Lower leg skin (tissue), 3 donors: Measurements from ENCODE around the gene NLRP13.

ENCODE experiments used
- CTCF ChIP-seq, 3 donors: fragments of 450-650 bp; IDR thresholded peaks; one replicate each; pipeline ENCODE4 v1.5.1; 2016; ENCODE audit warnings: antibody characterized with exemption in 3 of 3, mild to moderate bottlenecking in 3 of 3, moderate library complexity in 2 of 3
- POLR2A ChIP-seq, 2 donors: fragments of 450-650 bp; IDR thresholded peaks; one replicate each; pipeline ENCODE4 v1.6.1; 2016 to 2017; ENCODE audit warnings: antibody characterized with exemption in 2 of 2, mild to moderate bottlenecking in 1 of 2, moderate library complexity in 1 of 2

GRCh38 chr19:55870736-55871135 lies 61.4 kb downstream of the NLRP13 start:
- TF ChIP-seq CTCF (IDR thresholded peaks at IDR 0.05) (no peak), POLR2A (IDR thresholded peaks at IDR 0.05) (no peak)
